HepG2 (cell line): ENCODE measurements around the gene CIT. TPM values are rescaled to one million over a fixed set of nuclear protein-coding genes. Genes with fewer than 3 reads are reported as not detected.
A peak's percentile ranks its signal among the peaks of the same experiment; 100 is the strongest.

ENCODE experiments used
- ATAC-seq: fragments of 200-7000 bp; cut with Tn5 transposase; 3 replicates; pipeline ENCODE4 v1.9.1; 2020; ENCODE audit warnings: mild to moderate bottlenecking, moderate library complexity
- BruUV-seq: library from RNA; stranded (reverse); fragments of 400-500 nt; replicated peaks from 2 replicates; lab custom pipeline; 2021; lab: Mats Ljungman, UMichigan
- CTCF ChIA-PET: fragments of 300-600 bp; formaldehyde crosslinking; extraction: SDS; loops from one replicate; lab custom pipeline; 2021; ENCODE audit warnings: low total read pairs, inconsistent platforms, low intra/inter-chr PET ratio; lab: Yijun Ruan, JAX
- POLR2A ChIA-PET: fragments of 350-600 bp; sonication (Branson Sonifier 250); formaldehyde crosslinking; loops from one replicate; lab custom pipeline; 2020; ENCODE audit warnings: antibody characterized with exemption, inconsistent platforms; lab: Yijun Ruan, JAX
- DNase-seq: peaks from one replicate; pipeline ENCODE4 v3.0.0-alpha.2; 2015; ENCODE audit warnings: low spot score
- FAIRE-seq: peaks from 3 replicates; lab custom pipeline; 2011; peaks lifted over from hg19 to GRCh38; lab: Jason Lieb, UNC
- H2AFZ ChIP-seq: one replicate; pipeline ENCODE4 v1.6.1; 2011; ENCODE audit warnings: low read length, inconsistent platforms
- H3K27ac ChIP-seq: fragments of 300-600 bp; 3 replicates; pipeline ENCODE4 v1.8.0; 2011; ENCODE audit warnings: mixed run types, mild to moderate bottlenecking, mixed read lengths, low read length, inconsistent platforms; ENCODE audit not compliant: insufficient read depth; ENCODE audit errors: extremely low read length
- H3K27me3 ChIP-seq, 2 experiments: fragments of 200-600 bp in 1 of 2; 2 replicates in 1 of 2; 3 replicates in 1 of 2; pipeline versions ENCODE4 v1.6.0 to v1.8.0; 2011; ENCODE audit warnings: low read length in 2 of 2, mild to moderate bottlenecking in 2 of 2, moderate library complexity in 2 of 2, inconsistent platforms in 1 of 2; ENCODE audit not compliant: insufficient read depth in 2 of 2, control insufficient read depth in 1 of 2
- H3K36me3 ChIP-seq, 2 experiments: fragments of 200-600 bp in 1 of 2; replicated peaks in 1 of 2; 2 replicates in 1 of 2; 3 replicates in 1 of 2; pipeline versions ENCODE4 v1.5.1 to v1.8.0; 2011; ENCODE audit warnings: low read length in 2 of 2, inconsistent platforms in 1 of 2; ENCODE audit not compliant: insufficient read depth in 2 of 2, control insufficient read depth in 1 of 2
- H3K4me1 ChIP-seq: 2 replicates; pipeline ENCODE4 v1.5.1; 2012; ENCODE audit warnings: low read length, inconsistent platforms; ENCODE audit not compliant: insufficient read depth
- H3K4me2 ChIP-seq: 2 replicates; pipeline ENCODE4 v1.6.0; 2011; ENCODE audit warnings: low read depth, low read length, inconsistent platforms
- H3K4me3 ChIP-seq, 3 experiments: fragments of 200-600 bp in 1 of 3; sonication (generic), shearing (Covaris generic) in 1 of 3; replicated peaks in 1 of 3; 2 replicates each; pipeline ENCODE4 v1.5.1; 2011 to 2016; ENCODE audit warnings: low read length in 3 of 3, inconsistent platforms in 2 of 3, low read depth in 2 of 3, mild to moderate bottlenecking in 2 of 3, control low read depth in 1 of 3, mixed read lengths in 1 of 3; ENCODE audit not compliant: insufficient read depth in 1 of 3
- H3K79me2 ChIP-seq: one replicate; pipeline ENCODE4 v1.6.1; 2011; ENCODE audit warnings: low read length, inconsistent platforms; ENCODE audit not compliant: insufficient read depth
- H3K9ac ChIP-seq: 2 replicates; pipeline ENCODE4 v1.6.0; 2011; ENCODE audit warnings: mild to moderate bottlenecking, low read depth, low read length, inconsistent platforms; ENCODE audit not compliant: insufficient read depth
- H3K9me3 ChIP-seq: 2 replicates; pipeline ENCODE4 v1.5.1; 2012; ENCODE audit warnings: mild to moderate bottlenecking, low read length
- H4K20me1 ChIP-seq: 2 replicates; pipeline ENCODE4 v1.6.0; 2011; ENCODE audit warnings: inconsistent platforms, mild to moderate bottlenecking, low read length, moderate library complexity; ENCODE audit not compliant: insufficient read depth
- ELF3 ChIP-seq: IDR thresholded peaks from 2 replicates; pipeline ENCODE4 v1.6.1; 2016; ENCODE audit warnings: missing genetic modification reagents, missing compliant biosample characterization
- ETV5 ChIP-seq: IDR thresholded peaks from 2 replicates; pipeline ENCODE4 v1.6.1; 2018; ENCODE audit warnings: missing biosample characterization, missing genetic modification reagents, inconsistent platforms, borderline replicate concordance
- GABPA ChIP-seq, 2 experiments: IDR thresholded peaks; 2 replicates each; pipeline ENCODE4 v1.6.1; 2011 to 2016; ENCODE audit warnings: low read depth in 2 of 2, low read length in 1 of 2, missing biosample characterization in 1 of 2, missing genetic modification characterization in 1 of 2
- SAFB2 ChIP-seq: sonication (generic); formaldehyde crosslinking; IDR thresholded peaks from 2 replicates; pipeline ENCODE4 v1.5.1; 2020; ENCODE audit warnings: missing genetic modification reagents, low read depth, mild to moderate bottlenecking, borderline replicate concordance
- SNAI1 ChIP-seq: sonication (generic); formaldehyde crosslinking; IDR thresholded peaks from 2 replicates; pipeline ENCODE4 v1.5.0; 2020; ENCODE audit warnings: mild to moderate bottlenecking, missing genetic modification reagents, borderline replicate concordance
- STAG1 ChIP-seq: sonication (generic); formaldehyde crosslinking; IDR thresholded peaks from 2 replicates; pipeline ENCODE4 v1.4.0; 2020; ENCODE audit warnings: missing genetic modification reagents
- XRCC5 ChIP-seq: fragments of 200-400 bp; formaldehyde crosslinking; optimal IDR thresholded peaks from 2 replicates; pipeline ENCODE3; 2017; ENCODE audit warnings: mild to moderate bottlenecking, low read length
- YY1 ChIP-seq: IDR thresholded peaks from 2 replicates; pipeline ENCODE4 v1.6.1; 2011; ENCODE audit warnings: low read length, low read depth, moderate library complexity, mild to moderate bottlenecking; ENCODE audit not compliant: insufficient read depth, insufficient replicate concordance
- ZNF343 ChIP-seq: sonication (generic); formaldehyde crosslinking; IDR thresholded peaks from 2 replicates; pipeline ENCODE4 v1.4.0; 2020; ENCODE audit warnings: mild to moderate bottlenecking, missing genetic modification reagents
- ZNF484 ChIP-seq: sonication (generic); formaldehyde crosslinking; IDR thresholded peaks from 2 replicates; pipeline ENCODE4 v1.5.1; 2020; ENCODE audit warnings: mild to moderate bottlenecking, low read depth, missing genetic modification reagents, borderline replicate concordance
- ZNF614 ChIP-seq: IDR thresholded peaks from 2 replicates; pipeline ENCODE4 v1.6.1; 2018; ENCODE audit warnings: missing biosample characterization, missing genetic modification reagents, inconsistent platforms, borderline replicate concordance
- ZNF619 ChIP-seq: sonication (generic); formaldehyde crosslinking; IDR thresholded peaks from 2 replicates; pipeline ENCODE4 v1.4.0; 2020; ENCODE audit warnings: mild to moderate bottlenecking, missing genetic modification reagents
- WGBS: methylation state at CpG from one replicate; pipeline ENCODE4 v1.1.6; 2017; ENCODE audit warnings: low lambda C conversion rate; 5-methylcytosine and 5-hydroxymethylcytosine counted together
- in situ Hi-C: cut with HindIII; loops from 2 replicates; pipeline ENCODE4 v1.10.0; 2017; ENCODE audit warnings: low pct_unique_long_range_greater_than_20kb; ENCODE audit not compliant: extremely low pct_ligation_motif_present
- intact Hi-C: fragments of 100-400 bp; cut with micrococcal nuclease; formaldehyde crosslinking; loops from one replicate; pipeline ENCODE4 v1.10.0; 2022; ENCODE audit not compliant: unreplicated experiment
- polyA plus RNA-seq, 8 experiments: library from polyadenylated mRNA; depleted of rRNA in 3 of 8; stranded (reverse) in 7 of 8; unstranded in 1 of 8; fragments of >200 nt; fragmentation: Illumina TruSeq in 4 of 8; extraction: Trizol in 4 of 8; gene quantifications; 2 replicates each; pipeline versions ENCODE4 v1.2.1 to v1.2.3, GENCODE V29; 2011 to 2016; ENCODE audit warnings: low read depth in 4 of 8, missing spikeins in 1 of 8, mixed read lengths in 1 of 8; ENCODE audit not compliant: insufficient read depth in 1 of 8
- total RNA-seq, 5 experiments: library from RNA; depleted of rRNA; stranded (reverse); fragments of >200 nt; fragmentation: Illumina TruSeq; extraction: Trizol; gene quantifications; 2 replicates each; pipeline ENCODE4 v1.2.3, GENCODE V29; 2016; ENCODE audit warnings: low read depth in 1 of 5
- TF ChIP-seq, protein P1 (sequence below): IDR thresholded peaks from 2 replicates; pipeline ENCODE4 v1.6.1; 2016
- TF ChIP-seq, protein P2 (sequence below): sonication (generic); formaldehyde crosslinking; IDR thresholded peaks from 2 replicates; pipeline ENCODE4 v1.4.0; 2020; ENCODE audit warnings: missing genetic modification reagents
- TF ChIP-seq, protein P3 (sequence below): sonication (generic); formaldehyde crosslinking; IDR thresholded peaks from 2 replicates; pipeline ENCODE4 v1.5.0; 2020; ENCODE audit warnings: mild to moderate bottlenecking, missing genetic modification reagents, moderate library complexity

Gene CIT
- total and polyA plus RNA-seq, 2 of the 13 experiments (the other 11 are each of a cell fraction or from before 2014, with no cell fraction given), result 7.7 to 11.7 TPM

DNA sequence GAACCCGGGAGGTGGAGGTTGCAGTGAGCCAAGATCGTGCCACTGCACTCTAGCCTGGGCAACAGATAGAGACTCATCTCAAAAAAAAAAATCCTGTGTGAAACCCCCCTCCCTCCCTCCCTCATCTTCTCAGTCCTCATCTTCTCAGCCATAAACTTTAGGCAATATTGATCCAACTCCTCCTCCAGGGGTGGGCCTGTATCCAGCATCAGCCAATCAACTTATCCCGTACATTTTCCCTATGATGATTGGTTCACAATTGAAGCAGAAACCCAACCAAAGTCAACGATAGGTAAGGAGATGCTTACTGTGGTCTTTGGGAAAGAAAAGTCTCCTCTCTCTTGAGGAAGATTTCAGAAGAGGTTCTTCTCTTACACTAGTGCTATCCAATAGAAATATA lies 33.5 kb upstream of the CIT start:
- Histone ChIP-seq H3K4me3 (no peak overlapping the region), H3K36me3 (no peaks in the 10 kb centered on the region), H4K20me1 (no peaks in the 10 kb centered on the region), H3K4me2 (no peak overlapping the region), H3K9ac (no peak overlapping the region), H3K4me1 (peaks cover 18% of the 10 kb centered on the region), H3K27me3 (no peaks in the 10 kb centered on the region), H3K9me3 (no peaks in the 10 kb centered on the region), H2AFZ (no peak overlapping the region), H3K79me2 (no peaks in the 10 kb centered on the region), H3K27ac (no peak overlapping the region)
- FAIRE-seq (no peak), ATAC-seq (no peak), DNase-seq (no peak)
- WGBS, result 40% methylated on average over 4 of the region's 4 CpGs
- ChIA-PET CTCF (no interaction called here), POLR2A (no interaction called here)
- in situ Hi-C loops, result no loop called here
- TF ChIP-seq YY1 (no peak), ZNF484 (CRISPR knock-in tag) (no peak)
- TF ChIP-seq, protein P1, sequence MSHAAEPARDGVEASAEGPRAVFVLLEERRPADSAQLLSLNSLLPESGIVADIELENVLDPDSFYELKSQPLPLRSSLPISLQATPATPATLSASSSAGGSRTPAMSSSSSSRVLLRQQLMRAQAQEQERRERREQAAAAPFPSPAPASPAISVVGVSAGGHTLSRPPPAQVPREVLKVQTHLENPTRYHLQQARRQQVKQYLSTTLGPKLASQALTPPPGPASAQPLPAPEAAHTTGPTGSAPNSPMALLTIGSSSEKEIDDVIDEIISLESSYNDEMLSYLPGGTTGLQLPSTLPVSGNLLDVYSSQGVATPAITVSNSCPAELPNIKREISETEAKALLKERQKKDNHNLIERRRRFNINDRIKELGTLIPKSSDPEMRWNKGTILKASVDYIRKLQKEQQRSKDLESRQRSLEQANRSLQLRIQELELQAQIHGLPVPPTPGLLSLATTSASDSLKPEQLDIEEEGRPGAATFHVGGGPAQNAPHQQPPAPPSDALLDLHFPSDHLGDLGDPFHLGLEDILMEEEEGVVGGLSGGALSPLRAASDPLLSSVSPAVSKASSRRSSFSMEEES (CRISPR knock-in tag), result no peak
- TF ChIP-seq, protein P2, sequence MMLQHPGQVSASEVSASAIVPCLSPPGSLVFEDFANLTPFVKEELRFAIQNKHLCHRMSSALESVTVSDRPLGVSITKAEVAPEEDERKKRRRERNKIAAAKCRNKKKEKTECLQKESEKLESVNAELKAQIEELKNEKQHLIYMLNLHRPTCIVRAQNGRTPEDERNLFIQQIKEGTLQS (CRISPR knock-in tag), result no peak
- BruUV-seq, result no TSS peak
- intact Hi-C loops, result no loop called here

DNA sequence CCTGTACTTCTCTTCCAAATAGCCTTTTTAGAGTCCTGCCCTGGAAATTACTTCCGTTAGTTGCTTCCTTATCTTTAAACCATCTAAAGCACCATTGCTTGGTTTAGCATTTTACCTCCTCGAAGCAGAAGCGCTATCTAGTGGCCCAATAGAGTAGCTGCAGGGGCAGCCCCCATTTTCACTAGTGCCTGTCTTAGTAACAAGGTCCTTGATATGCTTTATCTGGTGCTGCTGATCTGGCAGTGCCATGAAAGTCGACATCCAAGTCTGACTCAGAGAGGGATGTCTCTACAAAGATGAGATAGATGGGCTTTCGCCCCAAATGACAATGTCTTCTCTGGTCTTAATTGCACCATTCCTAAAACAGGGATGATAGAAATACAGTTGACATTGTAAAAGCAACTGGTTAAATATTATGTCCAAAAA lies 25.0 kb upstream of the CIT start:
- H2AFZ ChIP-seq, result no peak overlapping the region
- peak; percentile 76 for FAIRE-seq
- POLR2A ChIA-PET, result no interaction called here
- no peak for TF ChIP-seq ZNF343 (CRISPR knock-in tag)
- no peak for TF ChIP-seq SAFB2
- TF ChIP-seq GABPA (IDR thresholded peaks at IDR 0.05; ENCODE audit: low read depth, low read length), result no peak
- 0 out of 2 replicates have a peak, but pooled peaks have one; percentile 17 for TF ChIP-seq GABPA (CRISPR knock-in tag; IDR thresholded peaks at IDR 0.05; ENCODE audit: low read depth)
- TF ChIP-seq ZNF614 (CRISPR knock-in tag), result 0 out of 2 replicates have a peak, but pooled peaks have one; percentile 44
- peak; percentile 46; the same call in 1 of the 2 replicates for TF ChIP-seq ETV5 (CRISPR knock-in tag)
- peak; percentile 57; the same call in 1 of the 2 replicates for TF ChIP-seq ELF3 (CRISPR knock-in tag)
- peak; percentile 61 for TF ChIP-seq XRCC5
- TF ChIP-seq, protein P3, sequence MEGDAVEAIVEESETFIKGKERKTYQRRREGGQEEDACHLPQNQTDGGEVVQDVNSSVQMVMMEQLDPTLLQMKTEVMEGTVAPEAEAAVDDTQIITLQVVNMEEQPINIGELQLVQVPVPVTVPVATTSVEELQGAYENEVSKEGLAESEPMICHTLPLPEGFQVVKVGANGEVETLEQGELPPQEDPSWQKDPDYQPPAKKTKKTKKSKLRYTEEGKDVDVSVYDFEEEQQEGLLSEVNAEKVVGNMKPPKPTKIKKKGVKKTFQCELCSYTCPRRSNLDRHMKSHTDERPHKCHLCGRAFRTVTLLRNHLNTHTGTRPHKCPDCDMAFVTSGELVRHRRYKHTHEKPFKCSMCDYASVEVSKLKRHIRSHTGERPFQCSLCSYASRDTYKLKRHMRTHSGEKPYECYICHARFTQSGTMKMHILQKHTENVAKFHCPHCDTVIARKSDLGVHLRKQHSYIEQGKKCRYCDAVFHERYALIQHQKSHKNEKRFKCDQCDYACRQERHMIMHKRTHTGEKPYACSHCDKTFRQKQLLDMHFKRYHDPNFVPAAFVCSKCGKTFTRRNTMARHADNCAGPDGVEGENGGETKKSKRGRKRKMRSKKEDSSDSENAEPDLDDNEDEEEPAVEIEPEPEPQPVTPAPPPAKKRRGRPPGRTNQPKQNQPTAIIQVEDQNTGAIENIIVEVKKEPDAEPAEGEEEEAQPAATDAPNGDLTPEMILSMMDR (CRISPR knock-in tag), result peak; percentile 80
- no peak for TF ChIP-seq ZNF619 (CRISPR knock-in tag)
- TF ChIP-seq STAG1 (CRISPR knock-in tag), result peak; percentile 78
- no peak for TF ChIP-seq SNAI1 (CRISPR knock-in tag)

More for the DNA sequence above, 25.0 kb upstream of the CIT start:
- intact Hi-C loops (loop anchor here (2.0 to 5.0 kb wide), 2 partner anchors 35 to 97 kb away; no protein-coding TSS in a partner anchor), in situ Hi-C loops (no loop called here)
- under 1% methylated on average over 5 of the region's 5 CpGs for WGBS
- DNase-seq (peak; percentile 57), ATAC-seq (peak; percentile 87)
- H3K9me3 ChIP-seq, result no peaks in the 10 kb centered on the region
- CTCF ChIA-PET, result no interaction called here
- BruUV-seq, result no TSS peak
- no peaks in the 10 kb centered on the region for H3K79me2 ChIP-seq
- no peaks in the 10 kb centered on the region for H3K36me3 ChIP-seq
- peaks cover 16% of the 10 kb centered on the region; the same call in 1 of the 2 replicates for H3K4me1 ChIP-seq
- no peaks in the 10 kb centered on the region; a peak in 1 of 5 replicates for H3K27me3 ChIP-seq
- H3K4me2 ChIP-seq, result no peak overlapping the region
- no peak overlapping the region for H3K4me3 ChIP-seq
- no peak overlapping the region for H3K9ac ChIP-seq
- no peaks in the 10 kb centered on the region for H4K20me1 ChIP-seq
- H3K27ac ChIP-seq, result no peak overlapping the region
